ENCODE data around the gene TRPM2.

Gene TRPM2

DNA sequence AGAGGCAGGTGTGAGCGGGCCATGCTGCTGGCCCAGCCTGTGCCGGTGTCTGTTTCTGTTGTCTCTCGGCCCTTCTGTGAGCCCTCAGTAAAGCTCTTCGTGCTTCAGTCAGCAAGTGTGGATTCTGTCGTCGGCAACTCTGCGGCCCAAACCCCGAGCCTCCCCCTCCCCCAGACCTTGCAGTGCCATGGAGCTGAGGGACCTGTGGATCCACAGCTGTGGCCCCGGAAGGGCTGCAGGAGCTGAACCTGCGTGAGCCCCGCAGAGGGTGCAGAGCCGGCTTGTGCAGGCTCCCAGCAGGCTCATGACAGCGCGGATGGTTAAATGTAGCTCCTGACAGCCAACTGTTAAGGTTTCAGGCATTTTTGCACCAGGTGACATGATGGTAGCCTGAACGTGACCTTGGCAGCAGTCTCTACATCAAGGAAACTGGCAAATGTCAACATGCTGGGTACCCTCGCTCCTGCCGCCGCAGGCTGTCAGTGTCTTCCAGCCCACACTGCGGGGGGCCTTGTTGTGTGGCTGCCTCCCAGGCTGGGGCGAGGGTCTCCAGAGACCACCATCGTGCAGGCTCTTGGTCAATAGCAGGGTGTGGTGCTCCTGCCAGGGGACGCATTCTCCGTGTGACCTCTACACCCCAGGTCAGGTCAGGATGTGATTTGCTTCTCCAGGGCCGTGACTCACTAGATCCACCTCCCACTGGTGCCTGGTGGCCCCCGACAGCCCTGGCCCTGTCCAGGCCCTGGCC is 108.8 kb downstream of the TRPM2 start:
- H3K4me3 ChIP-seq (ENCODE audit: low read depth, low read length) = no peak overlapping the region
- TF ChIP-seq CTCF (IDR thresholded peaks at IDR 0.05; ENCODE audit: low read depth, low read length, missing control alignments) = no peak
- DNase-seq (ENCODE audit: low read depth) = no peak

DNA sequence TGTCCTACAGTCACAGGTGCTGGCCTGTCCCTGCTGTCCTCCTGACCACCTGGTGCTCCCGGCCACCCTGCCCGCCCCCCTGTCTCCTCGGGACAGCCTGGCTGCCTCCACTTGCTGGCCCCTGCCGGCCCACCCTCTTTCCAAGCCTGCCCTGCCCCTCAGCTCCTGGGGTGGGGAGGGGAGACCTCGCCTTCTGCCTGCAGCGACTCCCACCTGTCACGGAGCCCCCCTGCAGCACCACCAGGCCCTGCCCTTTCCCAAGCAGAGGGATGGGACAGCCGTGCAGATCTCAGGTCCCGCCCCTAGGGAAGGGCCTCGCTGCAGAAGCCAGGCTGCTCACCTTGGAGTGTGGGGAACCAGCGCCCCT is 109.4 kb downstream of the TRPM2 start:
- H3K4me3 ChIP-seq (ENCODE audit: low read depth, low read length) = no peak overlapping the region
- DNase-seq (ENCODE audit: low read depth) = no peak
- no peak for TF ChIP-seq CTCF (IDR thresholded peaks at IDR 0.05; ENCODE audit: low read depth, low read length, missing control alignments)

- TF ChIP-seq CTCF (IDR thresholded peaks at IDR 0.05; ENCODE audit: low read depth, low read length, missing control alignments) = no peak
- H3K4me3 ChIP-seq (ENCODE audit: low read depth, low read length) = no peak overlapping the region
Measured at GRCh38 chr21:44463724-44464123, 110.3 kb downstream of the TRPM2 start.

DNA sequence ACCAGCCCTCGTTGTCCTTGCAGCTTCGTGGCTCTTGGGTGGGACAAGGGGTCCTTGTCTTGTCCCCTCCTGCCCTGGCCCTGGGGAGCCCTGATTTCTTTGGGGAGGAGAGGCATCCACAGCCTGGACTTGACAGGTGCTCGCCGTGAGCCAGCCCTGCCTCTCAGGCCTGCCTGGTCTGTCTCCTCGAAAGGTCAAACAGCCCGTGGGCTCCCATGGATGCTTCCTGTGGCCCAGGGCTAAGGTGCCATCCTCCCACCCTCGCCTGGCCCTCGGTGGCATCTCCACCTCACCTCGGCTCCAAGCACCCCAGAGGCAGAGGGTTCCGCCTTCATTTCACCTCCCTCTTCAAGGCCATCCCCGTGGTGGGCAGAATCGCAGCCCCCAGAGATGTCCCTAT is 110.9 kb downstream of the TRPM2 start:
- DNase-seq (ENCODE audit: low read depth) = no peak
- no peak overlapping the region for H3K4me3 ChIP-seq (ENCODE audit: low read depth, low read length)
- TF ChIP-seq CTCF (IDR thresholded peaks at IDR 0.05; ENCODE audit: low read depth, low read length, missing control alignments) = no peak

More at GRCh38 chr21:44463724-44464123, 110.3 kb downstream of the TRPM2 start:
- no peak for DNase-seq (ENCODE audit: low read depth)

GRCh38 chr21:44466351-44466954 is 113.0 kb downstream of the TRPM2 start:
- no peak for TF ChIP-seq CTCF (IDR thresholded peaks at IDR 0.05; ENCODE audit: low read depth, low read length, missing control alignments)
- H3K4me3 ChIP-seq (ENCODE audit: low read depth, low read length) = no peak overlapping the region
- DNase-seq (ENCODE audit: low read depth) = no peak

DNA sequence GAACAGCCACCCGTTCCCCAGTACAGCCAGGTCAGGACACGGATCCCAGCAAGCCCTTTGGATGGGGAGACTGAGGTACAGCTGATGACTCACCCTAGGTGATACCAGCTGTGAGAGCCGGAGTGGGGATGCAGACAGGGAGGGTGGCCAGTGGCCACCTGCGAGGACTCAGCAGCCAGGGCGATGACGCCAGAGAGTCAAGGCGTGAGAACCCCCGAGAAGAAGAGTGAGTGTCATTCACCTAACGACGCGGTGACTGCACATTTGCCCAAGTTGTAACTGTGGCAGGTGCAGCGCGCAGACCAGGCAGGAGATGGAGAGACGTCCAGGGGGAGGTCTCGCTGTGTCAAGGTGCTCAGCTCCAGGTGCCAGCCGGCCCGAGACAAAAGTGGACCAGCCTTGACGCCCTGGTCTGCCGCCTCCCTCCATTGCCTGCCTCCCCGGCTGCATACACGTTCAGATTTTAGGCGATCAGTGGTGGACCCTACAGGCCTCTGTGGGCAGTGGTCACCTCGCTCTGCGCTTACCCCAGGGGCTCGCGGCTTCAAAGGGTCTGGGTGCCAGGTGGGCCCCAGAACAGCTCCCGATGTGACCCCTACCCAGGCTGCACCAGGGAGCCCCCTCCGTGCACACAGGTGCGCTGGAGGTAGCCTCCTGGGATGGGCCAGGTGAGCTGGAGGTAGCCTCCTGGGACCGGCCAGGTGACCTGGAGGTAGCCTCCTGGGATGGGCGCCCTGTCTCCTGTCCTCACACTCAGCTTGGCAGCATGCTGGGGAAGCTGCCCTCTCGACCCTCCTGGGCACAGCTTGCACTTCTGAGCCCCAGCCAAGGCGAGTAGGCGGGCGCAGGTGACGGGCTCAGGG is 113.8 kb downstream of the TRPM2 start:
- no peak overlapping the region for H3K4me3 ChIP-seq (ENCODE audit: low read depth, low read length)
- no peak for DNase-seq (ENCODE audit: low read depth)

More for the DNA sequence above, 113.8 kb downstream of the TRPM2 start:
- TF ChIP-seq CTCF (IDR thresholded peaks at IDR 0.05; ENCODE audit: low read depth, low read length, missing control alignments) = no peak
